IMR-90 (cell line): ENCODE results near the gene CDH13. TPM values are rescaled to one million over a fixed set of nuclear protein-coding genes. Genes with fewer than 3 reads are reported as not detected.

Source experiments
- ATAC-seq: fragments of 200-7000 bp; cut with Tn5 transposase; 2 replicates; pipeline ENCODE4 v1.9.1; 2020; ENCODE audit warnings: low read depth, mild to moderate bottlenecking, moderate library complexity
- BruUV-seq: library from RNA; stranded (reverse); fragments of 400-500 nt; replicated peaks from 2 replicates; lab custom pipeline; 2021; lab: Mats Ljungman, UMichigan
- CTCF ChIA-PET: fragments of 300-600 bp; formaldehyde crosslinking; extraction: SDS; loops from one replicate; lab custom pipeline; 2021; ENCODE audit warnings: antibody characterized with exemption; lab: Yijun Ruan, JAX
- POLR2A ChIA-PET: fragments of 300-600 bp; sonication (Branson Sonifier 250); formaldehyde crosslinking; loops from one replicate; lab custom pipeline; 2022; ENCODE audit warnings: antibody characterized with exemption; ENCODE audit not compliant: unreplicated experiment; lab: Charles Lee
- DNase-seq: peaks from one replicate; pipeline ENCODE4 v3.0.0; 2013
- H2AFZ ChIP-seq: replicated peaks from 2 replicates; pipeline ENCODE3; 2013; ENCODE audit warnings: low read length, mild to moderate bottlenecking; ENCODE audit not compliant: poor library complexity
- H2AK5ac ChIP-seq: 2 replicates; pipeline ENCODE4 v1.6.1; 2013; ENCODE audit warnings: low read depth, low read length, inconsistent platforms
- H2AK9ac ChIP-seq: replicated peaks from 2 replicates; pipeline ENCODE3; 2013; ENCODE audit warnings: mild to moderate bottlenecking, low read depth, low read length, moderate library complexity; ENCODE audit not compliant: poor library complexity
- H2BK120ac ChIP-seq: 2 replicates; pipeline ENCODE4 v1.6.1; 2013; ENCODE audit warnings: low read depth, low read length, inconsistent platforms
- H2BK15ac ChIP-seq: 3 replicates; pipeline ENCODE4 v1.6.1; 2013; ENCODE audit warnings: low read depth, low read length, inconsistent platforms
- H2BK20ac ChIP-seq: 2 replicates; pipeline ENCODE4 v1.6.1; 2013; ENCODE audit warnings: low read depth, mild to moderate bottlenecking, inconsistent platforms, low read length, moderate library complexity
- H2BK5ac ChIP-seq: 2 replicates; pipeline ENCODE4 v1.6.1; 2013; ENCODE audit warnings: mild to moderate bottlenecking, low read depth, low read length, inconsistent platforms; ENCODE audit not compliant: poor library complexity, severe bottlenecking
- H3K14ac ChIP-seq: replicated peaks from 2 replicates; pipeline ENCODE4 v1.6.1; 2013; ENCODE audit warnings: low read depth, low read length, inconsistent platforms
- H3K18ac ChIP-seq: 2 replicates; pipeline ENCODE4 v1.6.1; 2013; ENCODE audit warnings: low read depth, low read length, control low read depth
- H3K23ac ChIP-seq: 2 replicates; pipeline ENCODE4 v1.6.1; 2013; ENCODE audit warnings: low read depth, low read length, inconsistent platforms
- H3K27ac ChIP-seq: 2 replicates; pipeline ENCODE4 v1.5.1; 2013; ENCODE audit warnings: mild to moderate bottlenecking, control low read depth, low read length; ENCODE audit not compliant: insufficient read depth
- H3K27me3 ChIP-seq: 2 replicates; pipeline ENCODE4 v1.6.1; 2013; ENCODE audit warnings: low read length; ENCODE audit not compliant: control insufficient read depth, insufficient read depth
- H3K36me3 ChIP-seq: 2 replicates; pipeline ENCODE4 v1.6.1; 2013; ENCODE audit warnings: low read length, mixed read lengths; ENCODE audit not compliant: control insufficient read depth, insufficient read depth
- H3K4ac ChIP-seq: 2 replicates; pipeline ENCODE4 v1.6.1; 2013; ENCODE audit warnings: low read depth, low read length, inconsistent platforms
- H3K4me1 ChIP-seq: 2 replicates; pipeline ENCODE4 v1.6.1; 2013; ENCODE audit warnings: low read length, mixed read lengths; ENCODE audit not compliant: control insufficient read depth, insufficient read depth
- H3K4me2 ChIP-seq: 2 replicates; pipeline ENCODE4 v1.6.1; 2013; ENCODE audit warnings: low read depth, mild to moderate bottlenecking, control low read depth, low read length, moderate library complexity
- H3K4me3 ChIP-seq: 2 replicates; pipeline ENCODE4 v1.5.1; 2013; ENCODE audit warnings: low read depth, mild to moderate bottlenecking, control low read depth, low read length, moderate library complexity; ENCODE audit not compliant: insufficient read depth
- H3K56ac ChIP-seq: 2 replicates; pipeline ENCODE4 v1.6.1; 2013; ENCODE audit warnings: low read length, inconsistent platforms; ENCODE audit not compliant: insufficient read depth; ENCODE audit errors: extremely low read depth
- H3K79me1 ChIP-seq, 2 experiments: 2 replicates each; pipeline ENCODE4 v1.6.1; 2013; ENCODE audit warnings: low read length in 2 of 2, inconsistent platforms in 1 of 2, low read depth in 1 of 2
- H3K9ac ChIP-seq: 2 replicates; pipeline ENCODE4 v1.6.1; 2013; ENCODE audit warnings: low read depth, low read length, control low read depth
- H3K9me1 ChIP-seq: 2 replicates; pipeline ENCODE4 v1.6.1; 2013; ENCODE audit warnings: low read length, inconsistent platforms; ENCODE audit not compliant: insufficient read depth
- H3K9me3 ChIP-seq: 2 replicates; pipeline ENCODE4 v1.6.1; 2013; ENCODE audit warnings: low read length; ENCODE audit not compliant: control insufficient read depth, insufficient read depth
- H4K20me1 ChIP-seq: 2 replicates; pipeline ENCODE4 v1.6.1; 2013; ENCODE audit warnings: low read length, inconsistent platforms; ENCODE audit not compliant: insufficient read depth
- H4K5ac ChIP-seq: 2 replicates; pipeline ENCODE4 v1.6.1; 2013; ENCODE audit warnings: mild to moderate bottlenecking, low read depth, low read length, control low read depth
- H4K8ac ChIP-seq, 2 experiments: 2 replicates each; pipeline ENCODE4 v1.6.1; 2013; ENCODE audit warnings: low read depth in 2 of 2, low read length in 2 of 2, control low read depth in 1 of 2, inconsistent platforms in 1 of 2
- H4K91ac ChIP-seq: 2 replicates; pipeline ENCODE4 v1.6.1; 2013; ENCODE audit warnings: low read depth, low read length, inconsistent platforms; ENCODE audit not compliant: insufficient read depth
- CEBPB ChIP-seq: IDR thresholded peaks from 2 replicates; pipeline ENCODE4 v1.6.1; 2012; ENCODE audit warnings: low read depth, low read length, improper control_type of control experiment
- CHD1 ChIP-seq: IDR thresholded peaks from 2 replicates; pipeline ENCODE4 v1.6.1; 2012; ENCODE audit warnings: low read depth, low read length, improper control_type of control experiment
- ELK1 ChIP-seq: fragments of 150-350 bp; IDR thresholded peaks from 2 replicates; pipeline ENCODE4 v1.6.1; 2016; ENCODE audit warnings: low read depth, mild to moderate bottlenecking, low read length, moderate library complexity, borderline replicate concordance
- FOS ChIP-seq: fragments of 150-350 bp; IDR thresholded peaks from 2 replicates; pipeline ENCODE4 v1.6.1; 2016; ENCODE audit warnings: low read depth, low read length
- MXI1 ChIP-seq: IDR thresholded peaks from 2 replicates; pipeline ENCODE4 v1.6.1; 2012; ENCODE audit warnings: low read depth, mild to moderate bottlenecking, low read length, moderate library complexity, borderline replicate concordance
- RCOR1 ChIP-seq: IDR thresholded peaks from 2 replicates; pipeline ENCODE4 v1.6.1; 2012; ENCODE audit warnings: mild to moderate bottlenecking, low read length, improper control_type of control experiment; ENCODE audit not compliant: insufficient replicate concordance
- RFX5 ChIP-seq: IDR thresholded peaks from 2 replicates; pipeline ENCODE4 v1.8.0; 2012; ENCODE audit warnings: low read depth, mild to moderate bottlenecking, low read length, moderate library complexity
- WGBS, 2 experiments: methylation state at CpG; one replicate each; pipeline versions ENCODE4 v1.1.5 to v1.1.7; 2013; ENCODE audit warnings: missing lambda C conversion rate in 2 of 2; ENCODE audit not compliant: insufficient read length in 1 of 2; ENCODE audit errors: extremely low coverage in 2 of 2; 5-methylcytosine and 5-hydroxymethylcytosine counted together
- dilution Hi-C: fragments of 300-500 bp; cut with HindIII; formaldehyde crosslinking; loops from one replicate; pipeline ENCODE4 v1.14.3; 2018; ENCODE audit warnings: low sequenced_read_pairs; ENCODE audit not compliant: unreplicated experiment
- in situ Hi-C: fragments of 300-500 bp; cut with MboI; formaldehyde crosslinking; loops from 3 replicates; pipeline ENCODE4 v1.14.3; 2019; ENCODE audit warnings: low sequenced_read_pairs, inconsistent platforms, mixed read lengths
- intact Hi-C: fragments of 100-400 bp; cut with micrococcal nuclease; formaldehyde crosslinking; loops from 2 replicates; pipeline ENCODE4 v1.10.0; 2022
- polyA plus RNA-seq, 3 experiments: library from polyadenylated mRNA; depleted of rRNA; stranded (reverse); fragments of >200 nt; gene quantifications; 2 replicates each; pipeline ENCODE4 v1.2.3, GENCODE V29; 2012; ENCODE audit warnings: low replicate concordance in 1 of 3
- total RNA-seq: library from RNA; depleted of rRNA; stranded (reverse); fragments of >200 nt; gene quantifications from 2 replicates; pipeline ENCODE4 v1.2.3, GENCODE V29; 2012
- TF ChIP-seq, protein P1 (sequence below): conservative IDR thresholded peaks from 2 replicates; pipeline ENCODE4 v1.5.1; 2012; ENCODE audit warnings: mild to moderate bottlenecking, low read depth, low read length, improper control_type of control experiment

Gene CDH13
- total and polyA plus RNA-seq, 2 of the 4 experiments (the other 2 are of a cell fraction), result 61.6 to 74.7 TPM

DNA sequence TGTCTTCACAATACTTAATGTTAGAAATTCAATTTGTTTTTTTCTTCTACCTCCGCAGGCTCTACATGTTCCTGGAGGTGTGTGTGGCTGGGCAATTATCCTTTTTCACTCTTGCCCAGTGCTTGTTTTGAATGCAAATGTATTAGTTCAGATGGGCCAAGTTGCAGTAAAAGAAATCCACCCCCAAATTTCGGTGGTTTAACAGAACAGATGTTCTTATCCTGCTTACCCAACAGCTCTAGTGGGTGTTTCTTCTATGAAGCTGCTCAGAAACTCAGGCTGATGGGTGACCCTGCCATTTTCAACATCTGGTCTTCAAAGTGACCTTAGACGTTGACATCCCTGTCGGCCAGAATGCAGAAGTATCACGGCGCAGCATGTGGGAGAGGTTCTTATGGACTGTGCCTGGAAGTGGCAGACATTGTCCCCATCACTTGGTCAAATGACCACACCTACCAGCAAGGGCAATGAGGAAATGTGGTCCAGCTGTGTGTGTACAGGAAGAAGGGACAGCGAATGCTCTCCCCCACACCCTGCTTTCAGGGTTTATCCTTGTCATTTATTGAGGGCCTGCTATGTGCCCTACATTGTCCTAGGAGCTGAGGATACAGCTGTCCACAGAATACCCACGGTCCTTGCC lies 157.3 kb downstream of the CDH13 start:
- in situ Hi-C loops, result no loop called here
- H2BK15ac ChIP-seq, result no peak overlapping the region

More for the DNA sequence above, 157.3 kb downstream of the CDH13 start:
- WGBS, 2 experiments, result no CpG with 5 or more reads among the region's 8 CpGs
- Histone ChIP-seq H2BK120ac (no peak overlapping the region), H3K4me1 (no peaks in the 10 kb centered on the region), H3K4ac (no peak overlapping the region), H3K27ac (no peak overlapping the region), H3K4me2 (no peak overlapping the region), H3K4me3 (no peak overlapping the region), H2AK5ac (no peak overlapping the region), H4K5ac (no peak overlapping the region), H4K8ac (no peak overlapping the region), H3K36me3 (no peaks in the 10 kb centered on the region), H2BK20ac (no peak overlapping the region), H3K9ac (no peak overlapping the region), H4K20me1 (no peaks in the 10 kb centered on the region), H3K27me3 (no peaks in the 10 kb centered on the region), H3K9me3 (no peaks in the 10 kb centered on the region), H3K9me1 (no peaks in the 10 kb centered on the region; the same call in 1 of the 2 replicates), H2BK5ac (no peak overlapping the region), H3K23ac (no peak overlapping the region), H3K14ac (no peak overlapping the region), H3K18ac (no peak overlapping the region), H2AFZ (no peak overlapping the region), H4K91ac (no peak overlapping the region), H3K56ac (no peak overlapping the region), H2AK9ac (no peak overlapping the region), H3K79me1 (peaks cover 5 to 6% of the 10 kb centered on the region in 2 experiments; a peak in 3 of 4 replicates)
- ChIA-PET POLR2A (no interaction called here), CTCF (no interaction called here)
- dilution Hi-C loops, result no loop called here
- TF ChIP-seq, protein P1, sequence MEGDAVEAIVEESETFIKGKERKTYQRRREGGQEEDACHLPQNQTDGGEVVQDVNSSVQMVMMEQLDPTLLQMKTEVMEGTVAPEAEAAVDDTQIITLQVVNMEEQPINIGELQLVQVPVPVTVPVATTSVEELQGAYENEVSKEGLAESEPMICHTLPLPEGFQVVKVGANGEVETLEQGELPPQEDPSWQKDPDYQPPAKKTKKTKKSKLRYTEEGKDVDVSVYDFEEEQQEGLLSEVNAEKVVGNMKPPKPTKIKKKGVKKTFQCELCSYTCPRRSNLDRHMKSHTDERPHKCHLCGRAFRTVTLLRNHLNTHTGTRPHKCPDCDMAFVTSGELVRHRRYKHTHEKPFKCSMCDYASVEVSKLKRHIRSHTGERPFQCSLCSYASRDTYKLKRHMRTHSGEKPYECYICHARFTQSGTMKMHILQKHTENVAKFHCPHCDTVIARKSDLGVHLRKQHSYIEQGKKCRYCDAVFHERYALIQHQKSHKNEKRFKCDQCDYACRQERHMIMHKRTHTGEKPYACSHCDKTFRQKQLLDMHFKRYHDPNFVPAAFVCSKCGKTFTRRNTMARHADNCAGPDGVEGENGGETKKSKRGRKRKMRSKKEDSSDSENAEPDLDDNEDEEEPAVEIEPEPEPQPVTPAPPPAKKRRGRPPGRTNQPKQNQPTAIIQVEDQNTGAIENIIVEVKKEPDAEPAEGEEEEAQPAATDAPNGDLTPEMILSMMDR, result no peak
- no peak for TF ChIP-seq CEBPB
- TF ChIP-seq MXI1, result no peak
- TF ChIP-seq CHD1, result no peak
- no peak for TF ChIP-seq FOS
- no peak for TF ChIP-seq ELK1
- no peak for TF ChIP-seq RFX5
- TF ChIP-seq RCOR1, result no peak
- BruUV-seq, result no TSS peak
- DNase-seq (no peak), ATAC-seq (no peak)
- intact Hi-C loops, result no loop called here
